ENCODE measurements around the gene CATSPER3. TPM values are rescaled to one million over a fixed set of nuclear protein-coding genes. Genes with fewer than 3 reads are reported as not detected.

The CATSPER3 gene
- total and polyA plus RNA-seq, 2 experiments from 2014 or later: 1.6 TPM; not detected in 1

DNA sequence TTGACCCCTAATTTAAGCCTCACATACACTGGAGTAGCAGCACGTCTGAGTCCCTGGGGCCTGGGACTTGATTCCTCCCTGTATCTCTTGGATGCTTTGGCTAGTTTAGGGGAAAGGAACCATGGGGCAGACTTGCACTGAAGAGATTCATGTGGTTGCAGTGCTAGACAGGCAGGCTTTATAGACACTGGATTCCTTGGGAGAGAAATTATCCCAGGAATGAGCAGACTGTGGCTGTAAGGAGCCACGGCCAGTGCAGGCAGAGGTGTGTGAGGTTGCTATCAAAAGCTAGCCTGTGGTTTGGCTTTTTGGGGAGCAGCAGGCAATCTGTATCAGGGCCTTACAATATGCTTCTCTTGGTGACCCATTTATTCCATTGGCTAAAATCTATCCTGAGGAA, 86.8 kb downstream of the CATSPER3 start:
- TF ChIP-seq, protein P1, sequence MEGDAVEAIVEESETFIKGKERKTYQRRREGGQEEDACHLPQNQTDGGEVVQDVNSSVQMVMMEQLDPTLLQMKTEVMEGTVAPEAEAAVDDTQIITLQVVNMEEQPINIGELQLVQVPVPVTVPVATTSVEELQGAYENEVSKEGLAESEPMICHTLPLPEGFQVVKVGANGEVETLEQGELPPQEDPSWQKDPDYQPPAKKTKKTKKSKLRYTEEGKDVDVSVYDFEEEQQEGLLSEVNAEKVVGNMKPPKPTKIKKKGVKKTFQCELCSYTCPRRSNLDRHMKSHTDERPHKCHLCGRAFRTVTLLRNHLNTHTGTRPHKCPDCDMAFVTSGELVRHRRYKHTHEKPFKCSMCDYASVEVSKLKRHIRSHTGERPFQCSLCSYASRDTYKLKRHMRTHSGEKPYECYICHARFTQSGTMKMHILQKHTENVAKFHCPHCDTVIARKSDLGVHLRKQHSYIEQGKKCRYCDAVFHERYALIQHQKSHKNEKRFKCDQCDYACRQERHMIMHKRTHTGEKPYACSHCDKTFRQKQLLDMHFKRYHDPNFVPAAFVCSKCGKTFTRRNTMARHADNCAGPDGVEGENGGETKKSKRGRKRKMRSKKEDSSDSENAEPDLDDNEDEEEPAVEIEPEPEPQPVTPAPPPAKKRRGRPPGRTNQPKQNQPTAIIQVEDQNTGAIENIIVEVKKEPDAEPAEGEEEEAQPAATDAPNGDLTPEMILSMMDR (IDR thresholded peaks at IDR 0.05; ENCODE audit: low read depth, low read length): no peak
- Histone ChIP-seq H3K36me3 (no peaks in the 10 kb centered on the region), H3K27me3 (peaks cover 100% of the 10 kb centered on the region), H3K4me1 (ENCODE audit: low read depth) (no peaks in the 10 kb centered on the region), H3K27ac (no peak overlapping the region), H3K4me3 (no peak overlapping the region), H3K9me3 (ENCODE audit: low read depth) (no peaks in the 10 kb centered on the region)
- DNase-seq (ENCODE audit: low read depth in 1 of 2, low spot score in 1 of 2): no peak

DNA sequence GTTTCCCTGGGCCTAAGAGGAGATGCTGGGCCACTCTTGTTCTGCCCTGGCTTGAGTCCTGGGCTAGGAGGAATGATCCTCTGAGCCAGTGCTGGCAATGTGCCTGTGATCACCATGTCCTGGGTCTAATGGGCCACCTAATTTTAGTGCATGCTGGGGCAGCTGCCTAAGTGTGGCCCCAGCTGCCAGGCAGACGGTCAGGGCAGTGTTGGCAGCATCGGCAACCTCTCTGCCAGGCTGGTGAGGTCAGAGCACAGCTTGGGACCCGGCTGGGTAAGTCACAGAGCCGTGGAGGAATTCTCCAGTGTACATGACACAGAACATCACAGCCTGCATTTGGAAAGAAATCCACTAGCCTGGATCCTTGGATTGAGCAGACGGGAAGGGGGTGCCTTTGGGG, 87.7 kb downstream of the CATSPER3 start:
- TF ChIP-seq, protein P1 (IDR thresholded peaks at IDR 0.05; ENCODE audit: low read depth, low read length): no peak
- no peaks in the 10 kb centered on the region for H3K4me1 ChIP-seq (ENCODE audit: low read depth)
- H3K27me3 ChIP-seq: peaks cover 100% of the 10 kb centered on the region
- H3K4me3 ChIP-seq: no peak overlapping the region
- no peak for DNase-seq (ENCODE audit: low read depth in 1 of 2, low spot score in 1 of 2)
- no peak overlapping the region for H3K27ac ChIP-seq
- H3K9me3 ChIP-seq (ENCODE audit: low read depth): no peaks in the 10 kb centered on the region
- no peaks in the 10 kb centered on the region for H3K36me3 ChIP-seq

DNA sequence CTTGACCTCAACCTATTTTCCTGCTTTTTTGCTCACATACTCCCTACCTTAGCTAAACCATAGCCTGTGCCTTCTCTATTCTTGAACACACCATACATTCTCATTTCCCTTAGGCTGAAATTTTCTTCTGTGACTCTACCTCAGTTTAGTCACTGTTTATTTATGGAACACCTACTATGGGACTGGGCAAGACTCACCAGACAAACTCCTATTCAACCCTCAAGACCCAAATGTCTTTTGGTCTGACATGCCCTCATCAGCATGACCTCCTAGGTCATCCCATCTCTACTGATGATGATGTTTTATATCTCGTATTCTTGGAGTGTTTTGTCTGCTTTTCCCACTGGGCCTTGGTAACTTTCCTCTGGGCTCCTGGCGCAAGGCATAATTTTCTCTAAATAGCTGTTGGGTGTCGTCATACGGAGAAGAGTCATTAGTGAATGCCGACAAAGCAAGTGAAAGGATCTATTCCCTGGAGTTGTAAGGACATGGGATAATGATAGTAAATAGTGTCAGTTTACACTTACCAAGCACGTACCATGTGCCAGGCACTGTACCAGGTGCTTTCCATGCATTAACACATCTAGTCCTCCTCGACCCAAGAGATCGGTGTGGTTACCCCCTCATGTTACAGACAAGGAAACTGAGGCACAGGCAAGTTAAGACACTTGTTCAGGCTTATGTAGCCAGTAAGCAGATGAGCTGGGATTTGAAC, 88.8 kb downstream of the CATSPER3 start:
- TF ChIP-seq, protein P1 (IDR thresholded peaks at IDR 0.05; ENCODE audit: low read depth, low read length): no peak
- H3K4me3 ChIP-seq: no peak overlapping the region
- H3K27ac ChIP-seq: no peak overlapping the region
- no peaks in the 10 kb centered on the region for H3K36me3 ChIP-seq
- no peak for DNase-seq (ENCODE audit: low read depth in 1 of 2, low spot score in 1 of 2)
- H3K4me1 ChIP-seq (ENCODE audit: low read depth): no peaks in the 10 kb centered on the region
- peaks cover 96% of the 10 kb centered on the region for H3K27me3 ChIP-seq
- no peaks in the 10 kb centered on the region for H3K9me3 ChIP-seq (ENCODE audit: low read depth)

DNA sequence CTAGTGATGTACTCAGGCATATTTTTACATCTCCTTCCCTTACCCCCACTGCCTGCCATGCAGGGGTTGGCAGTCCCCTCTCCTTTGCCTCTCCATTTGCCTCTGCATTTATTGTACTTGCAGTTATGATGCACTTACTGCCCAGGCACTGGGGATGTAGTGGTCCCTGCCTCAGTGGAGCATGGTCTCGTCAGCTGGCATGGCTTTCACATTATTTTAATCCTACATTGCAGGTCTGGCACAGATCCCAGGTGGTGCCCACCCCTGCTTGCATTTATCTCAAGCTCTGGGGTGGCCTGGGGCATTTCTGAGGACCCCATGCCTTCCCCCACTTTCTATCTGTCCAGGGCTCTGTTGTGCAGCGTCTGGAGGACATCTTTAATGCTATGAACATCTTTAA, 89.5 kb downstream of the CATSPER3 start:
- peaks cover 88% of the 10 kb centered on the region for H3K27me3 ChIP-seq
- H3K27ac ChIP-seq: no peak overlapping the region
- H3K4me1 ChIP-seq (ENCODE audit: low read depth): no peaks in the 10 kb centered on the region
- no peak for DNase-seq (ENCODE audit: low read depth in 1 of 2, low spot score in 1 of 2)
- no peaks in the 10 kb centered on the region for H3K36me3 ChIP-seq
- TF ChIP-seq, protein P1 (IDR thresholded peaks at IDR 0.05; ENCODE audit: low read depth, low read length): no peak
- no peaks in the 10 kb centered on the region for H3K9me3 ChIP-seq (ENCODE audit: low read depth)
- no peak overlapping the region for H3K4me3 ChIP-seq

DNA sequence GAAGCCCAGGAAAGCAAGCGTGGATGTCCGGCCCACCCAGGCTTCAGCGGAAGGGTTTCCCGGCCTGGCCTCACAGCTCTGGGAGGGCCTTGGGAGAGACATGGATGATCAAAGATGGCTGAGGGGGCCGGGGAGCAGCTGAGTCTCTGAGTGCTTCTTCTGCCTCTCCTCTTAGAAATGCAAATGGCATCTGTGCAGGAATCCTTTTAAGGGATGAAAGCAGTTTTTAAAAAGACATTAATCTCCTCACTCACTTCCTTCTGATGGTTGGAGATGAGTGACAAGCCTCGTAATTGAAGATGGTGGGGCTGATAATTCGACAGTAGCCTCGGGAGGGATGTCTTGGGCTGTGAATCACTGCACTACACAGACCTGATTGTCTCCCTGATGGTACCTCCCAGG, 90.6 kb downstream of the CATSPER3 start:
- Histone ChIP-seq H3K4me3 (no peak overlapping the region), H3K9me3 (ENCODE audit: low read depth) (no peaks in the 10 kb centered on the region), H3K36me3 (no peaks in the 10 kb centered on the region), H3K27me3 (peaks cover 83% of the 10 kb centered on the region), H3K27ac (no peak overlapping the region), H3K4me1 (ENCODE audit: low read depth) (no peaks in the 10 kb centered on the region)
- DNase-seq (ENCODE audit: low read depth in 1 of 2, low spot score in 1 of 2): no peak
- TF ChIP-seq, protein P1 (IDR thresholded peaks at IDR 0.05; ENCODE audit: low read depth, low read length): no peak

All from cardiac muscle cell (in vitro differentiated cells and primary cell).